HepG2 (cell line): ENCODE data around the gene TUBA1A. TPM values are rescaled to one million over a fixed set of nuclear protein-coding genes. Genes with fewer than 3 reads are reported as not detected.

Source experiments
- HDAC6 ChIP-seq: fragments of 200-600 bp; sonication (generic); IDR thresholded peaks from 2 replicates; pipeline ENCODE4 v1.7.0; 2017; ENCODE audit warnings: mild to moderate bottlenecking, antibody characterized with exemption, low read length, low read depth
- HNRNPLL ChIP-seq: fragments of 200-400 bp; formaldehyde crosslinking; IDR thresholded peaks from 2 replicates; pipeline ENCODE4 v1.6.1; 2017; ENCODE audit warnings: mild to moderate bottlenecking, low read depth, low read length; ENCODE audit not compliant: poor library complexity, severe bottlenecking
- MAFF ChIP-seq: IDR thresholded peaks from 2 replicates; pipeline ENCODE4 v1.6.1; 2011; ENCODE audit warnings: low read depth, low read length, improper control_type of control experiment
- RBFOX2 ChIP-seq: fragments of 200-400 bp; formaldehyde crosslinking; IDR thresholded peaks from 2 replicates; pipeline ENCODE4 v1.6.1; 2017; ENCODE audit warnings: low read depth, mild to moderate bottlenecking, low read length
- RFX1 ChIP-seq: fragments of 450-650 bp; IDR thresholded peaks from 2 replicates; pipeline ENCODE4 v1.6.1; 2017
- ZMYM2 ChIP-seq: sonication (generic); formaldehyde crosslinking; IDR thresholded peaks from 2 replicates; pipeline ENCODE4 v1.8.0; 2022; ENCODE audit warnings: mild to moderate bottlenecking, missing genetic modification reagents
- ZNF207 ChIP-seq: fragments of 450-650 bp; IDR thresholded peaks from 2 replicates; pipeline ENCODE4 v1.6.1; 2016; ENCODE audit warnings: antibody characterized with exemption, borderline replicate concordance
- ZNF564 ChIP-seq: sonication (generic); formaldehyde crosslinking; IDR thresholded peaks from 2 replicates; pipeline ENCODE4 v1.8.1; 2023; ENCODE audit warnings: mild to moderate bottlenecking, missing genetic modification reagents
- ZSCAN12 ChIP-seq: sonication (generic); formaldehyde crosslinking; IDR thresholded peaks from 2 replicates; pipeline ENCODE4 v1.9.0; 2021; ENCODE audit warnings: mild to moderate bottlenecking, missing genetic modification reagents
- polyA plus RNA-seq, 8 experiments: library from polyadenylated mRNA; depleted of rRNA in 3 of 8; stranded (reverse) in 7 of 8; unstranded in 1 of 8; fragments of >200 nt; fragmentation: Illumina TruSeq in 4 of 8; extraction: Trizol in 4 of 8; gene quantifications; 2 replicates each; pipeline versions ENCODE4 v1.2.1 to v1.2.3, GENCODE V29; 2011 to 2016; ENCODE audit warnings: low read depth in 4 of 8, missing spikeins in 1 of 8, mixed read lengths in 1 of 8; ENCODE audit not compliant: insufficient read depth in 1 of 8
- total RNA-seq, 5 experiments: library from RNA; depleted of rRNA; stranded (reverse); fragments of >200 nt; fragmentation: Illumina TruSeq; extraction: Trizol; gene quantifications; 2 replicates each; pipeline ENCODE4 v1.2.3, GENCODE V29; 2016; ENCODE audit warnings: low read depth in 1 of 5
- TF ChIP-seq, protein P1 (sequence below): sonication (generic); formaldehyde crosslinking; IDR thresholded peaks from 2 replicates; pipeline ENCODE4 v1.4.0; 2020; ENCODE audit warnings: missing genetic modification reagents
- TF ChIP-seq, protein P2 (sequence below): sonication (generic); formaldehyde crosslinking; IDR thresholded peaks from 2 replicates; pipeline ENCODE4 v1.4.0; 2020; ENCODE audit warnings: missing genetic modification reagents, borderline replicate concordance
- TF ChIP-seq, protein P3 (sequence below): IDR thresholded peaks from 2 replicates; pipeline ENCODE4 v1.6.1; 2016; ENCODE audit warnings: low read depth, control low read depth
- TF ChIP-seq, protein P4 (sequence below): IDR thresholded peaks from 2 replicates; pipeline ENCODE4 v1.6.1; 2012; ENCODE audit warnings: inconsistent platforms

The TUBA1A gene
- total and polyA plus RNA-seq, 2 of the 13 experiments (the other 11 are each of a cell fraction or from before 2014, with no cell fraction given), result 20.7 to 24.8 TPM

DNA sequence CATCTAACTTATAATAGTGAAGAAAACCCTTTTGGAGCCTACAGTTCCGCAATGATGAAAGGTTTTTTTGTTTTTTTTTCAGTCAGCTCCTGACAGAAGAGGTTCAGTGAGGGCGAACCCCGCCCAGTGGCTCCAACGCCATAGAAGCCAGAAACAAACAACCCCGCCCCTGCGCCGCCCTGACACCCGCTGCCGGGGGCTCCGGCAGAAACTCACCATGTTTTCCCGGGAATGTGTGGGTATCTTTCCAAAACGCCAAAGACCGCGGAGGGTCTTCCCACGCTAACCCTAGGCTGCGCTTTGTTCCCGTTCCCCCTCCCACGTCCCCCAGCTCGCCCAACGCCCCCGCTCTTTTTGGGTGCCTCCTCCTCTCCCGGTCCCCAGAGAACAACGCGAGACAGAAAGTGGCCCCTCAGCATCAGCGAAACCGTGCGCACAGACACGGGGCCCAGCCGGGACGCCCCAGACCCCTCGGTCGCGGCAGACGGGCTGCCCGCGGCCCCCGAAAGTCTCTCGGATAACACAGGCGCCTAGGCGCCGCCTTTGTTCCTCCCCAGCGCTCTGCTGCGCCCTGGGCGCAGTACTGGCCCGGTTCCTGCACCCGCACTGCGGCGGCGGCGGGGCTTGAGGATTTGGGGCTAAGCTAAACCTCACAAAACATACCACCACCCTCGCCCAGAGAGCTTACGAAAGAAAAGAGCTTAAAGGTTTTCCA lies 522 bp downstream of the TUBA1A start (continued):
- TF ChIP-seq, protein P1, sequence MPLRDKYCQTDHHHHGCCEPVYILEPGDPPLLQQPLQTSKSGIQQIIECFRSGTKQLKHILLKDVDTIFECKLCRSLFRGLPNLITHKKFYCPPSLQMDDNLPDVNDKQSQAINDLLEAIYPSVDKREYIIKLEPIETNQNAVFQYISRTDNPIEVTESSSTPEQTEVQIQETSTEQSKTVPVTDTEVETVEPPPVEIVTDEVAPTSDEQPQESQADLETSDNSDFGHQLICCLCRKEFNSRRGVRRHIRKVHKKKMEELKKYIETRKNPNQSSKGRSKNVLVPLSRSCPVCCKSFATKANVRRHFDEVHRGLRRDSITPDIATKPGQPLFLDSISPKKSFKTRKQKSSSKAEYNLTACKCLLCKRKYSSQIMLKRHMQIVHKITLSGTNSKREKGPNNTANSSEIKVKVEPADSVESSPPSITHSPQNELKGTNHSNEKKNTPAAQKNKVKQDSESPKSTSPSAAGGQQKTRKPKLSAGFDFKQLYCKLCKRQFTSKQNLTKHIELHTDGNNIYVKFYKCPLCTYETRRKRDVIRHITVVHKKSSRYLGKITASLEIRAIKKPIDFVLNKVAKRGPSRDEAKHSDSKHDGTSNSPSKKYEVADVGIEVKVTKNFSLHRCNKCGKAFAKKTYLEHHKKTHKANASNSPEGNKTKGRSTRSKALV (CRISPR knock-in tag), result peak; percentile 100
- TF ChIP-seq MAFF, result no peak
- TF ChIP-seq, protein P2, sequence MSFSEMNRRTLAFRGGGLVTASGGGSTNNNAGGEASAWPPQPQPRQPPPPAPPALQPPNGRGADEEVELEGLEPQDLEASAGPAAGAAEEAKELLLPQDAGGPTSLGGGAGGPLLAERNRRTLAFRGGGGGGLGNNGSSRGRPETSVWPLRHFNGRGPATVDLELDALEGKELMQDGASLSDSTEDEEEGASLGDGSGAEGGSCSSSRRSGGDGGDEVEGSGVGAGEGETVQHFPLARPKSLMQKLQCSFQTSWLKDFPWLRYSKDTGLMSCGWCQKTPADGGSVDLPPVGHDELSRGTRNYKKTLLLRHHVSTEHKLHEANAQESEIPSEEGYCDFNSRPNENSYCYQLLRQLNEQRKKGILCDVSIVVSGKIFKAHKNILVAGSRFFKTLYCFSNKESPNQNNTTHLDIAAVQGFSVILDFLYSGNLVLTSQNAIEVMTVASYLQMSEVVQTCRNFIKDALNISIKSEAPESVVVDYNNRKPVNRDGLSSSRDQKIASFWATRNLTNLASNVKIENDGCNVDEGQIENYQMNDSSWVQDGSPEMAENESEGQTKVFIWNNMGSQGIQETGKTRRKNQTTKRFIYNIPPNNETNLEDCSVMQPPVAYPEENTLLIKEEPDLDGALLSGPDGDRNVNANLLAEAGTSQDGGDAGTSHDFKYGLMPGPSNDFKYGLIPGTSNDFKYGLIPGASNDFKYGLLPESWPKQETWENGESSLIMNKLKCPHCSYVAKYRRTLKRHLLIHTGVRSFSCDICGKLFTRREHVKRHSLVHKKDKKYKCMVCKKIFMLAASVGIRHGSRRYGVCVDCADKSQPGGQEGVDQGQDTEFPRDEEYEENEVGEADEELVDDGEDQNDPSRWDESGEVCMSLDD (CRISPR knock-in tag), result no peak
- TF ChIP-seq, protein P3, sequence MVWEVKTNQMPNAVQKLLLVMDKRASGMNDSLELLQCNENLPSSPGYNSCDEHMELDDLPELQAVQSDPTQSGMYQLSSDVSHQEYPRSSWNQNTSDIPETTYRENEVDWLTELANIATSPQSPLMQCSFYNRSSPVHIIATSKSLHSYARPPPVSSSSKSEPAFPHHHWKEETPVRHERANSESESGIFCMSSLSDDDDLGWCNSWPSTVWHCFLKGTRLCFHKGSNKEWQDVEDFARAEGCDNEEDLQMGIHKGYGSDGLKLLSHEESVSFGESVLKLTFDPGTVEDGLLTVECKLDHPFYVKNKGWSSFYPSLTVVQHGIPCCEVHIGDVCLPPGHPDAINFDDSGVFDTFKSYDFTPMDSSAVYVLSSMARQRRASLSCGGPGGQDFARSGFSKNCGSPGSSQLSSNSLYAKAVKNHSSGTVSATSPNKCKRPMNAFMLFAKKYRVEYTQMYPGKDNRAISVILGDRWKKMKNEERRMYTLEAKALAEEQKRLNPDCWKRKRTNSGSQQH (CRISPR knock-in tag), result no peak
- 0 out of 2 replicates have a peak, but pooled peaks have one; percentile 26 for TF ChIP-seq RBFOX2
- no peak for TF ChIP-seq ZNF207
- no peak for TF ChIP-seq ZNF564
- no peak for TF ChIP-seq ZMYM2 (CRISPR knock-in tag)
- TF ChIP-seq ZSCAN12 (CRISPR knock-in tag), result no peak
- TF ChIP-seq, protein P4, sequence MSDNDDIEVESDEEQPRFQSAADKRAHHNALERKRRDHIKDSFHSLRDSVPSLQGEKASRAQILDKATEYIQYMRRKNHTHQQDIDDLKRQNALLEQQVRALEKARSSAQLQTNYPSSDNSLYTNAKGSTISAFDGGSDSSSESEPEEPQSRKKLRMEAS, result no peak
- peak; percentile 93; the same call in 1 of the 2 replicates for TF ChIP-seq HDAC6
- no peak for TF ChIP-seq RFX1
- peak; percentile 96 for TF ChIP-seq HNRNPLL
